Measurements from ENCODE around the gene PDGFB. TPM values are rescaled to one million over a fixed set of nuclear protein-coding genes. Genes with fewer than 3 reads are reported as not detected.

PDGFB gene
- total RNA-seq, 4 donors from 2014 or later: 11.6 to 33.1 (median 14.6) TPM

DNA sequence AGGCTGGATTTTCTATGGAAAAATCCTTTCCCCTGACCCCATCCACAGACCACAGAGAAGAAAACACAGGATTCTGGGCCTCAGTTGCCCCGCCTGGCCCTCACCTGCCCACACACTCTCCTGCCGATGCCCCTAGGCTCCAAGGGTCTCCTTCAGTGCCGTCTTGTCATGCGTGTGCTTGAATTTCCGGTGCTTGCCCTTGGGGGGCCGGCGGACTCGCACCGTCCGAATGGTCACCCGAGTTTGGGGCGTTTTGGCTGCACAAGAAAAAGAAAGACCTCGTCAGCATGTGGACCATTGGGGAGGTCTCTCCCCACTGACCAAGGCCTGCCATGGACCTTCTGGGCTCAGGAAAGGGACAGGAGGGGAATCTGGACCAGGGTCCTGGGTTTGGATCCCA, 19.2 kb downstream of the PDGFB start:
- ATAC-seq (ENCODE audit: low FRiP score) (no peak), DNase-seq (ENCODE audit: low spot score) (no peak)
- TF ChIP-seq, protein P1, sequence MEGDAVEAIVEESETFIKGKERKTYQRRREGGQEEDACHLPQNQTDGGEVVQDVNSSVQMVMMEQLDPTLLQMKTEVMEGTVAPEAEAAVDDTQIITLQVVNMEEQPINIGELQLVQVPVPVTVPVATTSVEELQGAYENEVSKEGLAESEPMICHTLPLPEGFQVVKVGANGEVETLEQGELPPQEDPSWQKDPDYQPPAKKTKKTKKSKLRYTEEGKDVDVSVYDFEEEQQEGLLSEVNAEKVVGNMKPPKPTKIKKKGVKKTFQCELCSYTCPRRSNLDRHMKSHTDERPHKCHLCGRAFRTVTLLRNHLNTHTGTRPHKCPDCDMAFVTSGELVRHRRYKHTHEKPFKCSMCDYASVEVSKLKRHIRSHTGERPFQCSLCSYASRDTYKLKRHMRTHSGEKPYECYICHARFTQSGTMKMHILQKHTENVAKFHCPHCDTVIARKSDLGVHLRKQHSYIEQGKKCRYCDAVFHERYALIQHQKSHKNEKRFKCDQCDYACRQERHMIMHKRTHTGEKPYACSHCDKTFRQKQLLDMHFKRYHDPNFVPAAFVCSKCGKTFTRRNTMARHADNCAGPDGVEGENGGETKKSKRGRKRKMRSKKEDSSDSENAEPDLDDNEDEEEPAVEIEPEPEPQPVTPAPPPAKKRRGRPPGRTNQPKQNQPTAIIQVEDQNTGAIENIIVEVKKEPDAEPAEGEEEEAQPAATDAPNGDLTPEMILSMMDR (IDR thresholded peaks at IDR 0.05): no peak

DNA sequence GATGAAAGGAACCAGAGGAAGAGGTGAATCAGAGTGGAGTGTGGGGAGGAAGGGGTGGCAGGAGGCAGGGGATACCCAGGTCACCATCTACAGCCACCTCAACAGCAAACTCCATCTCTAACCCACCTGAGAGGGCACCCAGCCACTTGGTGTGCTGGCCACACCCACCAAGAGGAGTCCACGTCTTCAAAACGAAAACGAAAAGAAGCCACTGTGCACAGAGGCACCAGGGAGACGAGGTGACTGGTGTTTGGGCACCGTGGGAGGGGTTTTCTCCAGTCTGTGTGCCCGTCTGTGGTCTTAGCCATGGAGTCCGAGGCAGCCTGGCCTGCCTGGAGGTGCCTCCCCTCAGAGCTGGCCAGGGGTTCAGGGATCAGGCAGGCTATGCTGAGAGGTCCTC, 20.2 kb downstream of the PDGFB start:
- ATAC-seq (ENCODE audit: low FRiP score) (no peak), DNase-seq (ENCODE audit: low spot score) (no peak)
- TF ChIP-seq, protein P1 (IDR thresholded peaks at IDR 0.05): no peak

DNA sequence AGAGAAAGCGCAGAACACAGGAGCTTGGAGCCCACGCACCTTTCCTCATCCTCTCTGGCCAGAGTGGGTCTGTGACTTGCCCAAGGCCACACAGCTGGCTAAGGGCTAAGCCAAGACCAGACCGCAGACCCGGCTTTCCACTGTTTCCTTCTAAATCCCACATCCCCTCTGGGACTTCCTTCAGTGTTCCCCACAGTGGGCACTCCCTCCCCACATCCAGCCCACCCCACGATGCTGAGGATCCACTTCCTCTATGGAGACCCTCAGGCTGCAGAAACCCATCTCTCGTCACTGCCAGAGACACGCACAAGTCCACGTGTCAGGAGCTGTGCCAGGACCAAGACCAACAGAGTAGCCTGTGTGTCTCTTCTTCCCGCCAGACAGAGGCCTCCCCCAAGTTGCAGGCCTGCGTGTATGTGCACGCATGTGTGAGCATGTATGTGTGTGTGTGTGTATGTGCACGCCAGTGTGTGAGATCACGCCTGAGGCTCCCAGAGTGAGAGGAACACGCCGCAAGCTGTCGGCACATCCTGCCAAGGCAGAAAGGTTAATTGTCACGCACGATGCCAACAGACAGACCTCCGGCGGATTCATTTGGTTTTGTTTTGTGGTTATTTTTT, 21.6 kb downstream of the PDGFB start:
- ATAC-seq (ENCODE audit: low FRiP score): no peak
- no peak for DNase-seq (ENCODE audit: low spot score)
- TF ChIP-seq, protein P1 (IDR thresholded peaks at IDR 0.05): no peak

DNA sequence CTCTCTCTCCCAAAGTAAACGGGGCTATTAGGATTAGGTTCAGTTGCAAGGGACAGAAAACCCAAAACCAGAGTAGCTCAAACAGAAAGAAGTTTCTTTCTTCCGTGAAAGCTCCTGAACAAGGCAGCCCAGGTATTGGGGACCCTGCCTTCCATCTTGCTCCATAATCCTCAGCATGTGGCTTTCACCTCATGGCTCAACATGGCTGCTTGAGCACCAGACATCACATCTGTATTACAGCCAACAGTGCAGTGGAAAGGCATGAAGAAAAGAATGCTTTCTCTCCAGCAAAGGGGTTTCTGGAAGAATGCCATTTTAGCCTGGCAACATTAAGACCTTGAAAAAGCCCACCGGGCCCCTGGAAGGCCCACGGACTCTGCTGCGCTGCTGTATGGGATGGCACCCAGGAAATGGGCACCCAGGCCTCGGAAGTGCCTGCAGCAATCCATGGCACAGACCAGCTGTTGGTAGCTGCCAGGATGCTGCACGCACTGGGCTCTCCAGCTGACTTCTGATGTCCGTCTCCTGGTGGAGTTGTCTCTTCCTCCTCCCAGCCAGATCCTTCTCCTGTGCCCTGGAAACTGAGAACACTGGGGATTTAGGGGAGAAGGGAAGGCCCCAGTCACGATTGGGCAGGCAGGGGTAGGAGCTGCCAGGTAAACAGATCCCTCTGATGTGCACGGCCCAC, 22.6 kb downstream of the PDGFB start:
- ATAC-seq (ENCODE audit: low FRiP score) (no peak), DNase-seq (ENCODE audit: low spot score) (no peak)
- TF ChIP-seq, protein P1 (IDR thresholded peaks at IDR 0.05): no peak

DNA sequence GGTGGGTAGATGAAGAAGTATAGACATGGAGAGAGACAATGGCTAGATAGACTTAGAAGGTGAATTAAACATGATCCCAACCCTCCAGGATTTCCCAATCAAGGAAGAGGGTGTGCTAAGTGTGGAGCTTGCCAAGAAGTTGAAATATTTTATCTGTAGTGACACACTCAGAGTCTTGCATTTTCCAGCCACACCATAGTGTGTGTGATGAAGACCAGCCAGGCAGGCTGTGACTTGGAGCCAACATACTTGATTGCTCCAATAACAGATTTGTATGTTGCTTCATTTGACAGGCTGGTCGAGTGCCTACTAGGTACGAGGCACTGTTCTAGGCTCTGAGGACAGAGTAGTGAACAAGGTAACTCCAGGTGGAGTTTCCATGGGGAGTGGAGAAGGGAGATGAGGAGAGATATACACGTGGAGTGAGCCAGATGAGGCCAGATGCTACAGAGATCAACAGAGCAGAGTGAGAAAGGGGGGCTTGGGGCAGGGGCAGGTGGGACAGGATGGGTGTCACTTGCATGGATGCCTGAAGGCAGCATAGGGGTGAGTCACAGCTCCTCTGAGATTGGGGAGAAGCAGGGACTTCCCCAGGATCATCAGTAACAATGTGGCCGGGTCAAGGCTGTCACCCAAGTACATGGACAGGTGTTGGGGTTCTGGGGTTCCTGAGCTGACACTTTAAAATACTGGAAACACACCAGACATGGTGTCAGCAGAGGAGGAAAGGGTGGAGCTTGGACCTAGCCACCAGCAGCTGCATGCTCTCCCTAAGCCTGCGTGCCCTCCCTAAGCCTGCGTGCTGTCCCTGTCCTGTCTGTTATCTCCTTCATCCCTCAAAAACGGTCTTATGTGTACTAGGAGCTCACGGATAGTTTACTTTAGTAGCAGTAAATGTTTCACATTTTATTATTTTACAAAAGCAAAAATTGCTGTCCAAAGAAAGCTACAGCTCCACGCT, 23.6 kb downstream of the PDGFB start:
- TF ChIP-seq, protein P1 (IDR thresholded peaks at IDR 0.05): no peak
- ATAC-seq (ENCODE audit: low FRiP score) (peak; percentile 88), DNase-seq (ENCODE audit: low spot score) (no peak)

DNA sequence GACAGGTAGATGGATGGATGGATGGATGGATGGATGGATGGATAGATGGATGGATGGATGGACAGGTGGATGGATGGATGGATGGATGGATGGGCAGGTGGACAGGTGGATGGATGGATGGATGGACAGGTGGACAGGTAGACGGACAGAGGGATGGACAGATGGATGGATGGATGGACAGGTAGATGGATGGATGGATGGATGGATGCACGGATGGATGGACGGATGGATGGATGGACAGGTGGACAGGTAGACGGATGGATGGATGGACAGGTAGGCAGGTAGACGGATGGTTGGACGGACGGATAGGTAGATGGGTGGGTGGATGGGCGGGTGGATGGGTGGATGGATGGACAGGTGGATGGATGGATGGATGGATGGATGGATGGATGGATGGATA, 24.3 kb downstream of the PDGFB start:
- TF ChIP-seq, protein P1 (IDR thresholded peaks at IDR 0.05): no peak
- DNase-seq (ENCODE audit: low spot score): no peak

More for the DNA sequence above, 24.3 kb downstream of the PDGFB start:
- no peak for ATAC-seq (ENCODE audit: low FRiP score)
